WTC11 (cell line): ENCODE results near the gene ZBTB7C. TPM values are rescaled to one million over a fixed set of nuclear protein-coding genes. Genes with fewer than 3 reads are reported as not detected.

Source experiments
- ATAC-seq: fragments of 200-7000 bp; cut with Tn5 transposase; 2 replicates; pipeline ENCODE4 v1.10.0; 2021; ENCODE audit warnings: mild to moderate bottlenecking, moderate library complexity
- CTCF ChIA-PET: fragments of 300-600 bp; sonication (Branson Sonifier 250); formaldehyde crosslinking; loops from one replicate; lab custom pipeline; 2021; ENCODE audit warnings: antibody characterized with exemption; lab: Charles Lee
- POLR2A ChIA-PET: fragments of 350-600 bp; sonication (Branson Sonifier 250); formaldehyde crosslinking; loops from one replicate; lab custom pipeline; 2021; ENCODE audit warnings: antibody characterized with exemption; lab: Charles Lee
- DNase-seq: peaks from one replicate; pipeline ENCODE4 v3.0.0; 2021; ENCODE audit warnings: low spot score
- H3K27ac Mint-ChIP-seq: 2 replicates; pipeline ENCODE4 v1.8.0; 2021; ENCODE audit warnings: mixed read lengths
- H3K27me3 Mint-ChIP-seq: 2 replicates; pipeline ENCODE4 v1.8.0; 2021; ENCODE audit warnings: low read depth, mild to moderate bottlenecking, moderate library complexity, mixed read lengths
- H3K36me3 Mint-ChIP-seq: 2 replicates; pipeline ENCODE4 v1.8.0; 2021; ENCODE audit warnings: mixed read lengths
- H3K4me1 Mint-ChIP-seq: 2 replicates; pipeline ENCODE4 v1.8.0; 2022; ENCODE audit warnings: mixed read lengths
- H3K4me3 Mint-ChIP-seq: 2 replicates; pipeline ENCODE4 v1.8.0; 2021; ENCODE audit warnings: mild to moderate bottlenecking, moderate library complexity, mixed read lengths
- H3K9me3 Mint-ChIP-seq: 2 replicates; pipeline ENCODE4 v1.8.0; 2021; ENCODE audit warnings: mixed read lengths
- AR ChIP-seq: fragments of 250-450 bp; sonication (Bioruptor Pico); IDR thresholded peaks from 2 replicates; pipeline ENCODE4 v1.9.0; 2021; ENCODE audit warnings: mild to moderate bottlenecking
- ARID4B ChIP-seq: sonication (generic); formaldehyde crosslinking; IDR thresholded peaks from 2 replicates; pipeline ENCODE4 v1.8.0; 2023; ENCODE audit warnings: missing genetic modification reagents, mild to moderate bottlenecking, borderline replicate concordance
- CREB1 ChIP-seq: sonication (generic); formaldehyde crosslinking; IDR thresholded peaks from 2 replicates; pipeline ENCODE4 v1.8.0; 2023; ENCODE audit warnings: mild to moderate bottlenecking, missing genetic modification reagents
- ERG ChIP-seq: fragments of 250-450 bp; sonication (Bioruptor Pico); IDR thresholded peaks from 2 replicates; pipeline ENCODE4 v1.8.0; 2021; ENCODE audit warnings: mild to moderate bottlenecking
- ETV6 ChIP-seq: sonication (generic); formaldehyde crosslinking; IDR thresholded peaks from 2 replicates; pipeline ENCODE4 v1.8.1; 2022; ENCODE audit warnings: mild to moderate bottlenecking, missing genetic modification reagents
- FOXK1 ChIP-seq: sonication (generic); formaldehyde crosslinking; IDR thresholded peaks from 2 replicates; pipeline ENCODE4 v1.8.0; 2022; ENCODE audit warnings: mild to moderate bottlenecking, moderate library complexity, missing genetic modification reagents
- IRF1 ChIP-seq: sonication (generic); formaldehyde crosslinking; IDR thresholded peaks from 2 replicates; pipeline ENCODE4 v1.8.0; 2023; ENCODE audit warnings: missing genetic modification reagents
- KAT7 ChIP-seq: sonication (generic); formaldehyde crosslinking; IDR thresholded peaks from 2 replicates; pipeline ENCODE4 v1.8.1; 2023; ENCODE audit warnings: missing genetic modification reagents, mild to moderate bottlenecking, borderline replicate concordance
- MYBL2 ChIP-seq: sonication (generic); formaldehyde crosslinking; IDR thresholded peaks from 2 replicates; pipeline ENCODE4 v1.8.1; 2023; ENCODE audit warnings: mild to moderate bottlenecking, moderate library complexity, missing genetic modification reagents
- SMAD3 ChIP-seq: sonication (generic); formaldehyde crosslinking; IDR thresholded peaks from 2 replicates; pipeline ENCODE4 v1.8.0; 2022; ENCODE audit warnings: missing genetic modification reagents, mild to moderate bottlenecking, borderline replicate concordance
- STAT6 ChIP-seq: sonication (generic); formaldehyde crosslinking; conservative IDR thresholded peaks from 2 replicates; pipeline ENCODE4 v1.8.1; 2023; ENCODE audit warnings: mild to moderate bottlenecking, low read depth, missing genetic modification reagents, moderate library complexity
- ZNF121 ChIP-seq: sonication (generic); formaldehyde crosslinking; IDR thresholded peaks from 2 replicates; pipeline ENCODE4 v1.8.0; 2023; ENCODE audit warnings: missing genetic modification reagents
- ZNF219 ChIP-seq: sonication (generic); formaldehyde crosslinking; IDR thresholded peaks from 2 replicates; pipeline ENCODE4 v1.8.0; 2023; ENCODE audit warnings: missing genetic modification reagents, mild to moderate bottlenecking, borderline replicate concordance
- ZNF425 ChIP-seq: fragments of 250-450 bp; sonication (Bioruptor Pico); conservative IDR thresholded peaks from 2 replicates; pipeline ENCODE4 v1.9.0; 2021; ENCODE audit warnings: mild to moderate bottlenecking
- ZNF671 ChIP-seq: fragments of 250-450 bp; sonication (Bioruptor Pico); IDR thresholded peaks from 2 replicates; pipeline ENCODE4 v1.8.0; 2021; ENCODE audit warnings: mild to moderate bottlenecking
- total RNA-seq: library from RNA; stranded (reverse); gene quantifications from 3 replicates; pipeline ENCODE4 v1.2.3, GENCODE V29; 2021
- TF ChIP-seq, protein P1 (sequence below): sonication (generic); formaldehyde crosslinking; conservative IDR thresholded peaks from 2 replicates; pipeline ENCODE4 v1.8.1; 2022; ENCODE audit warnings: mild to moderate bottlenecking, missing genetic modification reagents
- TF ChIP-seq, protein P2 (sequence below): sonication (generic); formaldehyde crosslinking; IDR thresholded peaks from 2 replicates; pipeline ENCODE4 v1.8.1; 2022; ENCODE audit warnings: missing genetic modification reagents, borderline replicate concordance

ZBTB7C gene
- total RNA-seq, 1 experiment from 2014 or later, result 0.48 TPM

GRCh38 chr18:48292229-48292628 is 117.0 kb downstream of the ZBTB7C start (continued):
- TF ChIP-seq ARID4B (CRISPR knock-in tag) (no peak), AR (no peak), IRF1 (CRISPR knock-in tag) (no peak), ZNF671 (CRISPR knock-in tag) (no peak)
- TF ChIP-seq, protein P1, sequence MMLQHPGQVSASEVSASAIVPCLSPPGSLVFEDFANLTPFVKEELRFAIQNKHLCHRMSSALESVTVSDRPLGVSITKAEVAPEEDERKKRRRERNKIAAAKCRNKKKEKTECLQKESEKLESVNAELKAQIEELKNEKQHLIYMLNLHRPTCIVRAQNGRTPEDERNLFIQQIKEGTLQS (CRISPR knock-in tag), result no peak
- TF ChIP-seq, protein P2, sequence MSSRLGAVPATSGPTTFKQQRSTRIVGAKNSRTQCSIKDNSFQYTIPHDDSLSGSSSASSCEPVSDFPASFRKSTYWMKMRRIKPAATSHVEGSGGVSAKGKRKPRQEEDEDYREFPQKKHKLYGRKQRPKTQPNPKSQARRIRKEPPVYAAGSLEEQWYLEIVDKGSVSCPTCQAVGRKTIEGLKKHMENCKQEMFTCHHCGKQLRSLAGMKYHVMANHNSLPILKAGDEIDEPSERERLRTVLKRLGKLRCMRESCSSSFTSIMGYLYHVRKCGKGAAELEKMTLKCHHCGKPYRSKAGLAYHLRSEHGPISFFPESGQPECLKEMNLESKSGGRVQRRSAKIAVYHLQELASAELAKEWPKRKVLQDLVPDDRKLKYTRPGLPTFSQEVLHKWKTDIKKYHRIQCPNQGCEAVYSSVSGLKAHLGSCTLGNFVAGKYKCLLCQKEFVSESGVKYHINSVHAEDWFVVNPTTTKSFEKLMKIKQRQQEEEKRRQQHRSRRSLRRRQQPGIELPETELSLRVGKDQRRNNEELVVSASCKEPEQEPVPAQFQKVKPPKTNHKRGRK (CRISPR knock-in tag), result no peak

GRCh38 chr18:48290162-48290926 is 118.8 kb downstream of the ZBTB7C start:
- CTCF ChIA-PET, result interaction anchor here (1.5 kb wide), 1 partner anchor 252 kb away, joined by 3 read pairs; no protein-coding TSS in a partner anchor
- no peak overlapping the region for H3K27ac Mint-ChIP-seq
- ATAC-seq (peak; percentile 48), DNase-seq (no peak)
- no peaks in the 10 kb centered on the region for H3K27me3 Mint-ChIP-seq
- H3K9me3 Mint-ChIP-seq, result peaks cover 3% of the 10 kb centered on the region; the same call in 1 of the 2 replicates
- no peaks in the 10 kb centered on the region for H3K36me3 Mint-ChIP-seq
- H3K4me1 Mint-ChIP-seq, result peaks cover 17% of the 10 kb centered on the region
- POLR2A ChIA-PET, result no interaction called here
- no peak overlapping the region for H3K4me3 Mint-ChIP-seq
- TF ChIP-seq MYBL2 (no peak), FOXK1 (CRISPR knock-in tag) (no peak), ZNF219 (no peak), SMAD3 (CRISPR knock-in tag) (no peak), ZNF425 (CRISPR knock-in tag) (no peak), ZNF121 (CRISPR knock-in tag) (no peak), ERG (CRISPR knock-in tag) (no peak), CREB1 (CRISPR knock-in tag) (no peak), ETV6 (CRISPR knock-in tag) (no peak), STAT6 (CRISPR knock-in tag) (no peak), KAT7 (CRISPR knock-in tag) (no peak)
